ENCODE results near the gene KDM4B. TPM values are rescaled to one million over a fixed set of nuclear protein-coding genes. Genes with fewer than 3 reads are reported as not detected.
"Not testable (repeated sequence)": the region's sequence is repeated elsewhere in the genome, so short reads cannot be mapped to it uniquely, and the experiment has no call there.

KDM4B gene
- total RNA-seq, 1 donor from 2014 or later, result 30.9 TPM

GRCh38 chr19:5152013-5152763 lies 183.3 kb downstream of the KDM4B start:
- no peak for DNase-seq

- no peak for DNase-seq
Observed at GRCh38 chr19:5152767-5153532, 184.0 kb downstream of the KDM4B start.

- DNase-seq, result no peak
Observed at GRCh38 chr19:5153601-5154128, 184.8 kb downstream of the KDM4B start.

- no peak for DNase-seq
Observed at GRCh38 chr19:5154129-5154798, 185.4 kb downstream of the KDM4B start.

GRCh38 chr19:5154799-5155426 lies 186.0 kb downstream of the KDM4B start:
- DNase-seq, result no peak

- no peak for DNase-seq
Observed at GRCh38 chr19:5155586-5156210, 186.8 kb downstream of the KDM4B start.

- DNase-seq, result no peak
Observed at GRCh38 chr19:5156231-5156986, 187.5 kb downstream of the KDM4B start.

GRCh38 chr19:5157186-5157585 lies 188.3 kb downstream of the KDM4B start:
- no peak for DNase-seq

- not testable (repeated sequence) for DNase-seq
Observed at GRCh38 chr19:5158549-5159134, 189.7 kb downstream of the KDM4B start.

- DNase-seq, result not testable (repeated sequence)
Observed at GRCh38 chr19:5160158-5160795, 191.4 kb downstream of the KDM4B start.

GRCh38 chr19:5164845-5165696 lies 196.2 kb downstream of the KDM4B start:
- DNase-seq, result not testable (repeated sequence)

- no peak for DNase-seq
Observed at GRCh38 chr19:5165697-5166019, 196.7 kb downstream of the KDM4B start.

- DNase-seq, result no peak
Observed at GRCh38 chr19:5166262-5166661, 197.3 kb downstream of the KDM4B start.

GRCh38 chr19:5170329-5170745 lies 201.4 kb downstream of the KDM4B start:
- DNase-seq, result no peak

GRCh38 chr19:5171711-5172110 lies 202.8 kb downstream of the KDM4B start:
- no peak for DNase-seq

GRCh38 chr19:5172859-5173630 lies 204.1 kb downstream of the KDM4B start:
- no peak for DNase-seq

- no peak for DNase-seq
Observed at GRCh38 chr19:5173993-5174392, 205.1 kb downstream of the KDM4B start.

- no peak for DNase-seq
Observed at GRCh38 chr19:5177745-5178450, 209.0 kb downstream of the KDM4B start.
